Breast epithelium (tissue), 4 donors: ENCODE results near the gene SPIN2A. TPM values are rescaled to one million over a fixed set of nuclear protein-coding genes. Genes with fewer than 3 reads are reported as not detected.
"Not testable (repeated sequence)": the region's sequence is repeated elsewhere in the genome, so short reads cannot be mapped to it uniquely, and the experiment has no call there.

Experiments
- DNase-seq, 2 donors: peaks; one replicate each; pipeline ENCODE4 v3.0.0-alpha.2; 2019; ENCODE audit warnings: low spot score in 2 of 2
- H3K27ac ChIP-seq, 2 donors: fragments of 200-600 bp; sonication (generic) in 1 of 2; one replicate each; pipeline ENCODE4 v1.5.1; 2016 to 2019; ENCODE audit warnings: mild to moderate bottlenecking in 1 of 2
- H3K27me3 ChIP-seq, 2 donors: fragments of 200-600 bp; sonication (generic) in 1 of 2; one replicate each; pipeline versions ENCODE4 v1.5.1 to v1.6.0; 2017 to 2019; ENCODE audit warnings: control low read depth in 1 of 2, mild to moderate bottlenecking in 1 of 2
- H3K36me3 ChIP-seq: fragments of 200-600 bp; one replicate; pipeline ENCODE4 v1.5.1; 2019
- H3K4me1 ChIP-seq, 2 donors: fragments of 200-600 bp; sonication (generic); one replicate each; pipeline ENCODE4 v1.5.1; 2016 to 2019; ENCODE audit warnings: control low read depth in 1 of 2
- H3K4me3 ChIP-seq, 3 donors: fragments of 200-600 bp; sonication (generic); 1 replicate in 2 of 3; 2 replicates in 1 of 3; pipeline ENCODE4 v1.5.1; 2016 to 2019; ENCODE audit warnings: mild to moderate bottlenecking in 3 of 3, moderate library complexity in 2 of 3
- H3K9me3 ChIP-seq, 2 donors: fragments of 200-600 bp; sonication (generic) in 1 of 2; one replicate each; pipeline ENCODE4 v1.5.1; 2016 to 2019; ENCODE audit warnings: control low read depth in 1 of 2
- CTCF ChIP-seq, 3 donors: fragments of 450-650 bp; IDR thresholded peaks; one replicate each; pipeline ENCODE4 v1.5.1; 2016 to 2017; ENCODE audit warnings: antibody characterized with exemption in 3 of 3, mild to moderate bottlenecking in 3 of 3, moderate library complexity in 3 of 3
- POLR2A ChIP-seq: fragments of 450-650 bp; IDR thresholded peaks from one replicate; pipeline ENCODE4 v1.6.1; 2016; ENCODE audit warnings: antibody characterized with exemption, mild to moderate bottlenecking, moderate library complexity
- POLR2AphosphoS5 ChIP-seq, 3 donors: sonication (generic); formaldehyde crosslinking; IDR thresholded peaks; one replicate each; pipeline ENCODE4 v1.6.1; 2017; ENCODE audit warnings: antibody characterized with exemption in 3 of 3
- intact Hi-C: fragments of 100-400 bp; cut with DNase I; formaldehyde crosslinking; loops from one replicate; pipeline ENCODE4 v1.15.1; 2023; ENCODE audit warnings: low total_unique reads
- total RNA-seq, 3 donors: library from RNA; depleted of rRNA; stranded (reverse); fragments of >200 nt; gene quantifications; one replicate each; pipeline ENCODE4 v1.1.0, GENCODE V29; 2016

The SPIN2A gene
- total RNA-seq, 3 donors from 2014 or later: 0.32 to 1.3 (median 0.73) TPM

DNA sequence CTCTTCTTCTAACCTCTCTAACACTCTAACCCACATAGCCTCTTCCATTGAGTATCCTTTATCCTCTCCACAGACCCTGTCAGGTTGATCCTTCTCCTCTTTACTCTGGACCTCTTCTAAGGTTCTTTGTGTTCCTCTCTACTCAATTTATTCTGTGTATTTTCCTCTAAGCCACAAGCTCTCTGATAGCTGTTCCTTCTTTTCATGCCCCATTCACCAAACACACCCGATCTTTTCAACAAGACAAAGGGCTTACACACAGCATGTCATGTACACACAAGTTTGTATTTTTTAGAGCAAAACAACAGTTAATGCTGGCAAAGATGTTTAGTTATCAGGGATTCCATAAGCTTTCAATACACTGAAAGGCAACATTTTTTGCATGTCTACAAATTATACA lies 17.8 kb downstream of the SPIN2A start:
- Histone ChIP-seq H3K27ac (no peak overlapping the region), H3K27me3 (no peaks in the 10 kb centered on the region), H3K36me3 (no peaks in the 10 kb centered on the region), H3K9me3 (no peaks in the 10 kb centered on the region), H3K4me1 (no peaks in the 10 kb centered on the region), H3K4me3 (no peak overlapping the region)
- no peak for TF ChIP-seq POLR2A
- no peak for TF ChIP-seq POLR2AphosphoS5 (IDR thresholded peaks at IDR 0.05)
- no peak for TF ChIP-seq CTCF (IDR thresholded peaks at IDR 0.05)
- intact Hi-C loops: no loop called here
- no peak for DNase-seq

GRCh38 chrX:57117566-57117965 lies 19.6 kb downstream of the SPIN2A start:
- intact Hi-C loops, H3K27me3 ChIP-seq, H3K36me3 ChIP-seq, DNase-seq, H3K4me3 ChIP-seq, H3K4me1 ChIP-seq, H3K9me3 ChIP-seq, H3K27ac ChIP-seq: not testable (repeated sequence)

DNA sequence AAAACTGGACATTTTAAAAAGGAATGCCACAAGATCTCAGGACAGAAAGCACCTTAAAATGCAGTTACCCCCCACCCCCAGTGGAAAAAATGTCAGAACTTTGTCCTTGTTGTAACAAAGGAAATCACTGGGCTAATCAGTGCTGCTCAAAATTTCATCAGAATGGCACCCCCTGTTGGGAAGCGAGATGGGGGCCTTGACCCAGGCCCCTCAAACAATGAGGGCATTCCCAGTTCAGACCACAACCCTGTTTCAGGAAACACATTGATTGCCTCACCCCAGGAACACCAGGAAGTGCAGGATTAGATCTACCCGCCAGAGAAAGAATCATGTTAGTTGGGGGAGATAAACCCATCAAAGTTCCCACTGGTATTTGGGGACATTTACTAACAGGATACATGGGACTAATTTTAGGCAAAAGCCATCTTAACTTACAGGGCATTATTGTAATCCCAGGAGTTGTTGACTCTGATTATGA lies 32.2 kb downstream of the SPIN2A start:
- intact Hi-C loops: no loop called here
- TF ChIP-seq POLR2A (no peak), CTCF (IDR thresholded peaks at IDR 0.05) (no peak), POLR2AphosphoS5 (IDR thresholded peaks at IDR 0.05) (no peak)
- H3K4me3 ChIP-seq: no peak overlapping the region
- peaks cover 0 to 7% of the 10 kb centered on the region in 2 donors for H3K27me3 ChIP-seq
- H3K36me3 ChIP-seq: no peaks in the 10 kb centered on the region
- H3K9me3 ChIP-seq: peaks cover 0 to 26% of the 10 kb centered on the region in 2 donors
- no peak for DNase-seq
- no peaks in the 10 kb centered on the region for H3K4me1 ChIP-seq
- no peak overlapping the region for H3K27ac ChIP-seq

- Histone ChIP-seq H3K27ac (no peak overlapping the region), H3K4me1 (no peaks in the 10 kb centered on the region), H3K4me3 (no peak overlapping the region), H3K9me3 (peaks cover 3 to 32% of the 10 kb centered on the region in 2 donors), H3K27me3 (peaks cover 0 to 7% of the 10 kb centered on the region in 2 donors), H3K36me3 (no peaks in the 10 kb centered on the region)
- intact Hi-C loops: no loop called here
- no peak for DNase-seq
- TF ChIP-seq POLR2A (no peak), POLR2AphosphoS5 (IDR thresholded peaks at IDR 0.05) (no peak), CTCF (IDR thresholded peaks at IDR 0.05) (no peak)
These were observed 32.8 kb downstream of the SPIN2A start for GRCh38 chrX:57104406-57104805.

GRCh38 chrX:57103489-57103888 lies 33.7 kb downstream of the SPIN2A start:
- Histone ChIP-seq H3K4me3 (no peak overlapping the region), H3K27me3 (peaks cover 0 to 7% of the 10 kb centered on the region in 2 donors), H3K27ac (no peak overlapping the region), H3K4me1 (no peaks in the 10 kb centered on the region), H3K36me3 (no peaks in the 10 kb centered on the region), H3K9me3 (peaks cover 8 to 41% of the 10 kb centered on the region in 2 donors)
- DNase-seq: no peak
- no peak for TF ChIP-seq POLR2AphosphoS5 (IDR thresholded peaks at IDR 0.05)
- TF ChIP-seq CTCF (IDR thresholded peaks at IDR 0.05): no peak
- TF ChIP-seq POLR2A: no peak
- intact Hi-C loops: no loop called here

- H3K27ac ChIP-seq, intact Hi-C loops, H3K4me3 ChIP-seq: not testable (repeated sequence)
These were observed 34.3 kb downstream of the SPIN2A start for GRCh38 chrX:57102918-57103317.

More at GRCh38 chrX:57102918-57103317, 34.3 kb downstream of the SPIN2A start:
- H3K36me3 ChIP-seq, DNase-seq, H3K27me3 ChIP-seq, H3K4me1 ChIP-seq: not testable (repeated sequence)
- peaks cover 8 to 47% of the 10 kb centered on the region in 2 donors for H3K9me3 ChIP-seq

Other genes starting within 250 kb of the SPIN2A start
- 10 to 100 TPM; 13.4 to 17.1 (median 13.8) TPM for gene SPIN3, start 141.9 kb downstream of the SPIN2A start, total RNA-seq
- gene SPIN2B, start 15.8 kb downstream of the SPIN2A start, total RNA-seq: 10 to 100 TPM in 2 of 3 donors, 1 to 10 TPM in 1; 7.3 to 10.8 (median 10.6) TPM
- 10 to 100 TPM in 2 of 3 donors, under 1 TPM in 1; 0.64 to 52.7 (median 30.2) TPM for gene FAAH2, start 149.3 kb upstream of the SPIN2A start, total RNA-seq